ENCODE measurements around the gene UPP2.

The UPP2 gene

GRCh38 chr2:158101384-158101926, at the start of gene UPP2:
TSS of gene UPP2 (plus strand) at chr2:158101876. CDS start at chr2:158102064, 188 bp downstream.
- no peak for DNase-seq

GRCh38 chr2:158052761-158053160, 48.9 kb upstream of the UPP2 start:
- no peak for DNase-seq

- DNase-seq = no peak
Observed at GRCh38 chr2:158056875-158057274, 44.8 kb upstream of the UPP2 start.

- DNase-seq = no peak
Observed at GRCh38 chr2:158060160-158060834, 41.4 kb upstream of the UPP2 start.

- DNase-seq = no peak
Observed at GRCh38 chr2:158060835-158061435, 40.7 kb upstream of the UPP2 start.

GRCh38 chr2:158061763-158062162, 39.9 kb upstream of the UPP2 start:
- no peak for DNase-seq

- DNase-seq = no peak
Observed at GRCh38 chr2:158066046-158066713, 35.5 kb upstream of the UPP2 start.

GRCh38 chr2:158071018-158071417, 30.7 kb upstream of the UPP2 start:
- no peak for DNase-seq

- DNase-seq = no peak
Observed at GRCh38 chr2:158072361-158072760, 29.3 kb upstream of the UPP2 start.

- DNase-seq = no peak
Observed at GRCh38 chr2:158079672-158080071, 22.0 kb upstream of the UPP2 start.

- no peak for DNase-seq
Observed at GRCh38 chr2:158088093-158088492, 13.6 kb upstream of the UPP2 start.

GRCh38 chr2:158089322-158089721, 12.4 kb upstream of the UPP2 start:
- DNase-seq = no peak

- no peak for DNase-seq
Observed at GRCh38 chr2:158091647-158092046, 10.0 kb upstream of the UPP2 start.

GRCh38 chr2:158094487-158095092, 7.1 kb upstream of the UPP2 start:
- DNase-seq = no peak

GRCh38 chr2:158095269-158095668, 6.4 kb upstream of the UPP2 start:
- no peak for DNase-seq

- no peak for DNase-seq
Observed at GRCh38 chr2:158095912-158096311, 5.8 kb upstream of the UPP2 start.

GRCh38 chr2:158097481-158097880, 4.2 kb upstream of the UPP2 start:
- no peak for DNase-seq

- no peak for DNase-seq
Observed at GRCh38 chr2:158098178-158098577, 3.5 kb upstream of the UPP2 start.

GRCh38 chr2:158099716-158100115, 2.0 kb upstream of the UPP2 start:
- DNase-seq = no peak

GRCh38 chr2:158100411-158100810, 1.3 kb upstream of the UPP2 start:
- no peak for DNase-seq

GRCh38 chr2:158102446-158102845, 770 bp downstream of the UPP2 start:
- no peak for DNase-seq

- no peak for DNase-seq
Observed at GRCh38 chr2:158103411-158104012, 1.8 kb downstream of the UPP2 start.

- DNase-seq = no peak
Observed at GRCh38 chr2:158104903-158105302, 3.2 kb downstream of the UPP2 start.
